Activated CD4-positive, alpha-beta T cell treated with anti-CD3 and anti-CD28 coated beads, Interleukin-2, amount 10 ng/mL, durations not matched to agents 24 days and 14 days (primary cell): ENCODE measurements around the gene KIF15. TPM values are rescaled to one million over a fixed set of nuclear protein-coding genes. Genes with fewer than 3 reads are reported as not detected.

Experiments used
- DNase-seq: peaks from one replicate; pipeline ENCODE4 v3.0.0; 2022
- H3K27ac Mint-ChIP-seq: one replicate; pipeline ENCODE4 v1.8.0; 2022; ENCODE audit warnings: mild to moderate bottlenecking, mixed read lengths
- H3K27me3 Mint-ChIP-seq: one replicate; pipeline ENCODE4 v1.8.0; 2022; ENCODE audit warnings: mixed read lengths
- H3K36me3 Mint-ChIP-seq: one replicate; pipeline ENCODE4 v1.8.0; 2022; ENCODE audit warnings: low read depth, mild to moderate bottlenecking, mixed read lengths
- H3K4me1 Mint-ChIP-seq: one replicate; pipeline ENCODE4 v1.8.0; 2021; ENCODE audit warnings: mixed read lengths
- H3K4me3 Mint-ChIP-seq: one replicate; pipeline ENCODE4 v1.8.0; 2022; ENCODE audit warnings: mild to moderate bottlenecking, moderate library complexity, mixed read lengths
- H3K9me3 Mint-ChIP-seq: one replicate; pipeline ENCODE4 v1.8.0; 2021; ENCODE audit warnings: mixed read lengths
- intact Hi-C: fragments of 100-400 bp; cut with micrococcal nuclease; formaldehyde crosslinking; loops from one replicate; pipeline ENCODE4 v1.15.1; 2023
- total RNA-seq: library from RNA; stranded (reverse); gene quantifications from 2 replicates; pipeline ENCODE4 v1.2.3, GENCODE V29; 2022

KIF15 gene
- total RNA-seq = 26.5 and 28.3 TPM in 2 replicates

GRCh38 chr3:44761424-44762169 is at the start of gene KIF15, which contains the start of gene KIAA1143:
Gene KIF15 (plus strand): TSS chr3:44761794. CDS start chr3:44761866, 72 bp downstream.
Gene KIAA1143 (minus strand): TSS chr3:44761619. CDS start chr3:44761602, 17 bp downstream.
- peaks cover 72% of the 10 kb centered on the region for H3K36me3 Mint-ChIP-seq
- H3K9me3 Mint-ChIP-seq = peaks cover 31% of the 10 kb centered on the region
- peak within 1 kb of the TSS; percentile 85 for H3K27ac Mint-ChIP-seq

GRCh38 chr3:44712455-44713075 is 49.0 kb upstream of the KIF15 start, which contains the start of gene ZNF502:
Gene ZNF502 (plus strand): TSS chr3:44712660. CDS start chr3:44720262, 7,602 bp downstream.
- Mint-ChIP-seq H3K9me3 (peaks cover 41% of the 10 kb centered on the region), H3K36me3 (peaks cover 11% of the 10 kb centered on the region), H3K27ac (no peak within 1 kb of the TSS), H3K27me3 (peaks cover 2% of the 10 kb centered on the region), H3K4me3 (peak within 1 kb of the TSS; percentile 83), H3K4me1 (peaks cover 4% of the 10 kb centered on the region)
- DNase-seq = peak; percentile 73
- intact Hi-C loops = loop anchor here (1.0 kb wide), 1 partner anchor 17 kb away; the partner anchor contains the start of gene ZNF501

More at GRCh38 chr3:44761424-44762169, at the start of gene KIF15, which contains the start of gene KIAA1143:
- Mint-ChIP-seq H3K27me3 (no peaks in the 10 kb centered on the region), H3K4me3 (peak within 1 kb of the TSS; percentile 97), H3K4me1 (peaks cover 34% of the 10 kb centered on the region)
- intact Hi-C loops = loop anchor here (1.0 to 10.0 kb wide), 8 partner anchors 32 to 1139 kb away; partner anchors contain the start of genes ABHD5, ANO10, EXOSC7 and TCAIM
- DNase-seq = peak; percentile 99

- Mint-ChIP-seq H3K9me3 (peaks cover 30% of the 10 kb centered on the region), H3K36me3 (peaks cover 24% of the 10 kb centered on the region), H3K4me3 (no peak overlapping the region), H3K4me1 (no peaks in the 10 kb centered on the region), H3K27me3 (no peaks in the 10 kb centered on the region), H3K27ac (no peak overlapping the region)
- no peak for DNase-seq
- intact Hi-C loops = no loop called here
These were observed 40.1 kb upstream of the KIF15 start for GRCh38 chr3:44721231-44722102.

- intact Hi-C loops = no loop called here
- DNase-seq = no peak
- H3K4me3 Mint-ChIP-seq = no peak overlapping the region
- H3K27ac Mint-ChIP-seq = no peak overlapping the region
- H3K9me3 Mint-ChIP-seq = peaks cover 26% of the 10 kb centered on the region
- no peaks in the 10 kb centered on the region for H3K27me3 Mint-ChIP-seq
- H3K4me1 Mint-ChIP-seq = no peaks in the 10 kb centered on the region
- H3K36me3 Mint-ChIP-seq = peaks cover 24% of the 10 kb centered on the region
These were observed 39.5 kb upstream of the KIF15 start for GRCh38 chr3:44722103-44722401.

GRCh38 chr3:44729384-44729910 is 32.1 kb upstream of the KIF15 start, which contains the start of gene ZNF501:
Gene ZNF501 (plus strand): TSS chr3:44729635. CDS start chr3:44734422, 4,787 bp downstream.
- intact Hi-C loops = loop anchor here (1.0 kb wide), 2 partner anchors 17 to 32 kb away; partner anchors contain the start of genes KIAA1143, KIF15 and ZNF502
- peaks cover 37% of the 10 kb centered on the region for H3K36me3 Mint-ChIP-seq
- H3K4me3 Mint-ChIP-seq = peak within 1 kb of the TSS; percentile 95
- peak within 1 kb of the TSS; percentile 81 for H3K27ac Mint-ChIP-seq
- DNase-seq = peak; percentile 93
- no peaks in the 10 kb centered on the region for H3K27me3 Mint-ChIP-seq
- H3K9me3 Mint-ChIP-seq = peaks cover 35% of the 10 kb centered on the region
- peaks cover 7% of the 10 kb centered on the region for H3K4me1 Mint-ChIP-seq

GRCh38 chr3:44734646-44735168 is 26.9 kb upstream of the KIF15 start:
- H3K4me1 Mint-ChIP-seq = peaks cover 3% of the 10 kb centered on the region
- intact Hi-C loops = no loop called here
- peaks cover 31% of the 10 kb centered on the region for H3K36me3 Mint-ChIP-seq
- H3K9me3 Mint-ChIP-seq = peaks cover 28% of the 10 kb centered on the region
- no peak overlapping the region for H3K27ac Mint-ChIP-seq
- DNase-seq = no peak
- no peaks in the 10 kb centered on the region for H3K27me3 Mint-ChIP-seq
- H3K4me3 Mint-ChIP-seq = no peak overlapping the region

GRCh38 chr3:44761101-44761423 is 532 bp upstream of the KIF15 start:
- H3K27ac Mint-ChIP-seq = peak overlapping the region; percentile 85
- peaks cover 27% of the 10 kb centered on the region for H3K9me3 Mint-ChIP-seq
- intact Hi-C loops = loop anchor here (1.0 to 10.0 kb wide), 8 partner anchors 32 to 1139 kb away; partner anchors contain the start of genes ABHD5, ANO10, EXOSC7 and TCAIM
- H3K27me3 Mint-ChIP-seq = no peaks in the 10 kb centered on the region
- peak overlapping the region; percentile 97 for H3K4me3 Mint-ChIP-seq
- peaks cover 30% of the 10 kb centered on the region for H3K4me1 Mint-ChIP-seq
- no peak for DNase-seq
- peaks cover 73% of the 10 kb centered on the region for H3K36me3 Mint-ChIP-seq

GRCh38 chr3:44762170-44762677 is 630 bp downstream of the KIF15 start:
- Mint-ChIP-seq H3K27ac (peak overlapping the region; percentile 85), H3K4me1 (peaks cover 34% of the 10 kb centered on the region), H3K4me3 (peak overlapping the region; percentile 97), H3K27me3 (no peaks in the 10 kb centered on the region), H3K36me3 (peaks cover 72% of the 10 kb centered on the region), H3K9me3 (peaks cover 32% of the 10 kb centered on the region)
- intact Hi-C loops = loop anchor here (5.0 to 10.0 kb wide), 4 partner anchors 215 to 1140 kb away; partner anchors contain the start of genes ABHD5, ANO10, EXOSC7 and ZDHHC3
- DNase-seq = peak; percentile 60

- no peaks in the 10 kb centered on the region for H3K27me3 Mint-ChIP-seq
- H3K4me3 Mint-ChIP-seq = peak overlapping the region; percentile 97
- peaks cover 72% of the 10 kb centered on the region for H3K36me3 Mint-ChIP-seq
- DNase-seq = no peak
- intact Hi-C loops = loop anchor here (5.0 to 10.0 kb wide), 4 partner anchors 215 to 1140 kb away; partner anchors contain the start of genes ABHD5, ANO10, EXOSC7 and ZDHHC3
- H3K9me3 Mint-ChIP-seq = peaks cover 29% of the 10 kb centered on the region
- H3K27ac Mint-ChIP-seq = peak overlapping the region; percentile 85
- peaks cover 34% of the 10 kb centered on the region for H3K4me1 Mint-ChIP-seq
These were observed 1.1 kb downstream of the KIF15 start for GRCh38 chr3:44762690-44763089.

- H3K9me3 Mint-ChIP-seq = peaks cover 28% of the 10 kb centered on the region
- H3K27me3 Mint-ChIP-seq = no peaks in the 10 kb centered on the region
- no peak overlapping the region for H3K27ac Mint-ChIP-seq
- H3K4me3 Mint-ChIP-seq = no peak overlapping the region
- intact Hi-C loops = loop anchor here (5.0 to 10.0 kb wide), 4 partner anchors 213 to 1142 kb away; partner anchors contain the start of genes ABHD5, ANO10, EXOSC7 and ZDHHC3
- peaks cover 73% of the 10 kb centered on the region for H3K36me3 Mint-ChIP-seq
- H3K4me1 Mint-ChIP-seq = peaks cover 34% of the 10 kb centered on the region
- DNase-seq = no peak
These were observed 2.7 kb downstream of the KIF15 start for GRCh38 chr3:44764248-44764647.

GRCh38 chr3:44771424-44772098 is 10.0 kb downstream of the KIF15 start:
- Mint-ChIP-seq H3K9me3 (peaks cover 20% of the 10 kb centered on the region), H3K27ac (no peak overlapping the region), H3K4me1 (no peaks in the 10 kb centered on the region), H3K27me3 (no peaks in the 10 kb centered on the region), H3K4me3 (no peak overlapping the region), H3K36me3 (peaks cover 77% of the 10 kb centered on the region)
- DNase-seq = no peak
- intact Hi-C loops = no loop called here

GRCh38 chr3:44772099-44772442 is 10.5 kb downstream of the KIF15 start:
- H3K36me3 Mint-ChIP-seq = peaks cover 75% of the 10 kb centered on the region

More at GRCh38 chr3:44772099-44772442, 10.5 kb downstream of the KIF15 start:
- Mint-ChIP-seq H3K4me3 (no peak overlapping the region), H3K27me3 (no peaks in the 10 kb centered on the region), H3K27ac (no peak overlapping the region), H3K9me3 (peaks cover 19% of the 10 kb centered on the region), H3K4me1 (no peaks in the 10 kb centered on the region)
- no peak for DNase-seq
- intact Hi-C loops = no loop called here
